SK-N-SH (cell line): ENCODE data around the gene PALM.
A peak's percentile ranks its signal among the peaks of the same experiment; 100 is the strongest.

Experiments used
- CTCF ChIP-seq: fragments of 200-600 bp; sonication (generic); IDR thresholded peaks from 2 replicates; pipeline ENCODE4 v1.6.1; 2017; ENCODE audit warnings: antibody characterized with exemption, mild to moderate bottlenecking, moderate library complexity
- MAX ChIP-seq: IDR thresholded peaks from 2 replicates; pipeline ENCODE4 v1.4.0; 2012; ENCODE audit warnings: low read depth
- POLR2AphosphoS5 ChIP-seq: IDR thresholded peaks from 2 replicates; pipeline ENCODE4 v1.6.1; 2012; ENCODE audit warnings: low read depth, low read length
- TF ChIP-seq, protein P1 (sequence below): IDR thresholded peaks from 2 replicates; pipeline ENCODE4 v1.4.0; 2012; ENCODE audit warnings: low read depth, borderline replicate concordance

GRCh38 chr19:677201-677600, 31.5 kb upstream of the PALM start:
- no peak for TF ChIP-seq CTCF
- peak; percentile 16; the same call in 1 of the 2 replicates for TF ChIP-seq POLR2AphosphoS5
- TF ChIP-seq MAX: peak; percentile 85
- TF ChIP-seq, protein P1, sequence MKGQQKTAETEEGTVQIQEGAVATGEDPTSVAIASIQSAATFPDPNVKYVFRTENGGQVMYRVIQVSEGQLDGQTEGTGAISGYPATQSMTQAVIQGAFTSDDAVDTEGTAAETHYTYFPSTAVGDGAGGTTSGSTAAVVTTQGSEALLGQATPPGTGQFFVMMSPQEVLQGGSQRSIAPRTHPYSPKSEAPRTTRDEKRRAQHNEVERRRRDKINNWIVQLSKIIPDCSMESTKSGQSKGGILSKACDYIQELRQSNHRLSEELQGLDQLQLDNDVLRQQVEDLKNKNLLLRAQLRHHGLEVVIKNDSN: no peak
